Upper lobe of left lung (tissue), 6 donors: Measurements from ENCODE around the gene TTC34. TPM values are rescaled to one million over a fixed set of nuclear protein-coding genes. Genes with fewer than 3 reads are reported as not detected.
A peak's percentile ranks its signal among the peaks of the same experiment; 100 is the strongest.
"Not testable (repeated sequence)": the region's sequence is repeated elsewhere in the genome, so short reads cannot be mapped to it uniquely, and the experiment has no call there.

Source experiments
- ATAC-seq, 2 donors: fragments of 200-7000 bp; cut with Tn5 transposase; one replicate each; pipeline ENCODE4 v1.9.1; 2022; ENCODE audit warnings: mild to moderate bottlenecking in 2 of 2, moderate library complexity in 2 of 2; ENCODE audit not compliant: low FRiP score in 2 of 2
- DNase-seq, 2 donors: peaks; one replicate each; pipeline ENCODE4 v3.0.0-alpha.2; 2019 to 2020
- H3K27ac ChIP-seq, 4 donors: fragments of 200-600 bp; sonication (generic); one replicate each; pipeline ENCODE4 v1.5.1; 2016 to 2019
- H3K27me3 ChIP-seq, 4 donors: fragments of 200-600 bp; sonication (generic); one replicate each; pipeline ENCODE4 v1.5.1; 2017 to 2019
- H3K36me3 ChIP-seq, 4 donors: fragments of 200-600 bp; sonication (generic); one replicate each; pipeline ENCODE4 v1.5.1; 2016 to 2019
- H3K4me1 ChIP-seq, 4 donors: fragments of 200-600 bp; sonication (generic); one replicate each; pipeline ENCODE4 v1.5.1; 2018 to 2019
- H3K4me3 ChIP-seq, 4 donors: fragments of 200-600 bp; sonication (generic); one replicate each; pipeline ENCODE4 v1.5.1; 2017 to 2019; ENCODE audit warnings: mild to moderate bottlenecking in 2 of 4, moderate library complexity in 1 of 4
- H3K9me3 ChIP-seq, 4 donors: fragments of 200-600 bp; sonication (generic); one replicate each; pipeline ENCODE4 v1.5.1; 2018 to 2019
- CTCF ChIP-seq, 6 experiments: fragments of 450-650 bp in 4 of 6; fragments of 200-600 bp in 2 of 6; sonication (generic) in 2 of 6; IDR thresholded peaks; one replicate each; pipeline ENCODE4 v1.5.1; 2016 to 2019; ENCODE audit warnings: antibody characterized with exemption in 6 of 6
- EP300 ChIP-seq, 4 donors: sonication (generic); formaldehyde crosslinking; IDR thresholded peaks; one replicate each; pipeline ENCODE4 v1.5.1; 2017; ENCODE audit warnings: antibody characterized with exemption in 4 of 4, control low read depth in 2 of 4
- POLR2A ChIP-seq, 4 donors: fragments of 450-650 bp; IDR thresholded peaks; one replicate each; pipeline ENCODE4 v1.5.1; 2016 to 2017; ENCODE audit warnings: antibody characterized with exemption in 4 of 4, mild to moderate bottlenecking in 2 of 4
- POLR2AphosphoS5 ChIP-seq, 2 donors: sonication (generic); formaldehyde crosslinking; IDR thresholded peaks; one replicate each; pipeline ENCODE4 v1.5.1; 2017; ENCODE audit warnings: antibody characterized with exemption in 2 of 2
- WGBS, 2 donors: methylation state at CpG; one replicate each; pipeline ENCODE4 v1.1.5; 2017 to 2018; 5-methylcytosine and 5-hydroxymethylcytosine counted together
- total RNA-seq, 6 donors: library from RNA; depleted of rRNA in 4 of 6; stranded (reverse); fragments of >200 nt in 4 of 6; gene quantifications; one replicate each; pipeline versions ENCODE4 v1.1.0 to v1.2.1, GENCODE V29; 2016 to 2021
- donor health status: DM: no; HTN: no; CAD: no; lungs with moderate emphysema.
- donor health status: DM: no; HTN: yes; CAD: no; lungs with severe emphysema.

Gene TTC34
- total RNA-seq, 6 donors from 2014 or later = 0.76 to 4.2 (median 2.1) TPM

DNA sequence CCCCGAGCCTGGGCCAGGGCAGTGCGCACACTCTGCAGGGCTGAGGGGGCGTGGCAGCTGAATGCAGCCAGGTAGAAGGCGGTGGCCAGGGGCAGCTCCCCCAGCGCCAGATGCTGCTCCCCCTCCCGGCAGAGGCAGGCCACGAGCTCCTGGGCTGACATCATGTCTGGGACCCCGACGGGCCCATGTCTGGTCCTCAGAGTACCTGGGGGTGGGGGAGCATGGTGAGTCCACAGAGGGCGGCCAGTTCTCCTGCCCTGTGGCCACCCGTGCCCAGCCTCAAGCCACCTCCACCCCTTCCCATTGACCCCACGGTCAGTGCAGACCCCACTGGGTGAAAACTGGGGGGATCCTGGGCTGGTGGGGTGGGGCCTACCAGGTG, 838 bp downstream of the TTC34 start:
- no peak overlapping the region for H3K27ac ChIP-seq
- H3K27me3 ChIP-seq = no peaks in the 10 kb centered on the region
- no peak for DNase-seq
- TF ChIP-seq POLR2A (IDR thresholded peaks at IDR 0.05) = no peak
- no peaks in the 10 kb centered on the region for H3K36me3 ChIP-seq
- 69% methylated on average over 7 of the region's 12 CpGs; no CpG with 5 or more reads in 1 of the 2 donors for WGBS, 2 donors
- ATAC-seq = no peak
- H3K4me3 ChIP-seq = no peak overlapping the region
- peaks cover 0 to under 1% (median 0%) of the 10 kb centered on the region in 4 donors for H3K9me3 ChIP-seq
- H3K4me1 ChIP-seq = peaks cover 0 to 6% (median 0%) of the 10 kb centered on the region in 4 donors

DNA sequence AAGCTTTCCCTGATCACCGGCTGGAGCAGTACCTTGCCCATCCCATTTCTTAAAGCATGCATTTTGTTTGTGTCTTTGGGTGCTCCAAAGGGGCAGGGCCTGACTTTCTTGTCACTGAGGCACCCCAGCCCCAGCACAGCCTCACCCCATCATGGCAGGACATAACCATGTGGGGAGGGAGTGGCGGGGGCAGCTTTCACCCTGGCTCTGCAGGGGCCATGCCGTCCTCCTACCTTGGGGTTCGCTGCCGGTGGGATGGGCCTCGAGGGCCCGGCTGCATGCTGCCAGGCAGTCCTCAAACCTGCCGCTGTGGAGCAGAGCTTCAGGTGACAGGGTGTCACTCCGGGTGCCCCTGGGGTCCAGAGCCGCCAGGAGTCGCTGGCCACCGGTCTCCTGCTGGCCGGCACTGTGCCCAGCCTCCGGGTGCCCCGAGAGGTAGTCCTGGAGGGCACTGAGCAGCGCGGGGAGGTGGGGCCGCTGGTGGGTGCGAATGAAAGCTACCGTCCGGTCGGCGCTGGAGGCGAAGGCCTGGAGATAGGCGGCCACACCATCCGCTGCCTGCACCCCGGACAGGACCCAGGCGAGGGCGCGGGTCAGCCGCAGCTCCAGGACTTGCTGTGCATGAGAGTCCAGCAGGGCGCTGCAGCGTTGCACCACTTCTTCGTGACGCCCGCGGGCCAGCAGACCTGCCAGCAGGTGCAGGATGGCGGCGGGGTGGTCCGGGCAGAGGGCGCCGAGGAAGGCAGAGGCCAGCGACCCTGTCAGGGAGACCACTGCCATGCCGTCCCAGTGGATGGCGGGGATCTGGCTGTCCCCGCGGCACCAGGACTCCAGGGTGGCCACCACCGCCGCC, 1.5 kb downstream of the TTC34 start:
- peaks cover 0 to 6% (median 0%) of the 10 kb centered on the region in 4 donors for H3K4me1 ChIP-seq
- no peak overlapping the region for H3K4me3 ChIP-seq
- TF ChIP-seq EP300 (IDR thresholded peaks at IDR 0.05) (no peak), CTCF (IDR thresholded peaks at IDR 0.05) (no peak), POLR2AphosphoS5 (IDR thresholded peaks at IDR 0.05) (no peak), POLR2A (IDR thresholded peaks at IDR 0.05) (no peak)
- no peaks in the 10 kb centered on the region for H3K27me3 ChIP-seq
- no peak overlapping the region for H3K27ac ChIP-seq
- H3K9me3 ChIP-seq = peaks cover 0 to 5% (median 3%) of the 10 kb centered on the region in 4 donors
- 79 to 86% methylated on average over 24 to 30 of the region's 49 CpGs for WGBS, 2 donors
- no peak for ATAC-seq
- DNase-seq = peak in 1 of 2 donors; percentile 85
- H3K36me3 ChIP-seq = no peaks in the 10 kb centered on the region

- not testable (repeated sequence) for H3K27me3 ChIP-seq, H3K36me3 ChIP-seq, H3K4me3 ChIP-seq, H3K27ac ChIP-seq, ATAC-seq, H3K4me1 ChIP-seq
- peak in 1 of 2 donors; percentile 38 for DNase-seq
- WGBS, 2 donors = 99 to 100% methylated on average over 3 to 7 of the region's 7 CpGs
- peaks cover 10 to 16% (median 13%) of the 10 kb centered on the region in 4 donors for H3K9me3 ChIP-seq
These were observed 2.5 kb downstream of the TTC34 start for GRCh38 chr1:2798958-2799357.

GRCh38 chr1:2797741-2798016, 3.8 kb downstream of the TTC34 start:
- Histone ChIP-seq H3K4me1 (peaks cover 0 to 6% (median 0%) of the 10 kb centered on the region in 4 donors), H3K4me3 (no peak overlapping the region), H3K27ac (no peak overlapping the region), H3K36me3 (no peaks in the 10 kb centered on the region), H3K27me3 (no peaks in the 10 kb centered on the region), H3K9me3 (peaks cover 13 to 29% (median 17%) of the 10 kb centered on the region in 4 donors)
- no peak for TF ChIP-seq POLR2A (IDR thresholded peaks at IDR 0.05)
- TF ChIP-seq POLR2AphosphoS5 (IDR thresholded peaks at IDR 0.05) = no peak
- DNase-seq (no peak), ATAC-seq (no peak)
- WGBS, 2 donors = 59 to 65% methylated on average over 6 of the region's 6 CpGs

DNA sequence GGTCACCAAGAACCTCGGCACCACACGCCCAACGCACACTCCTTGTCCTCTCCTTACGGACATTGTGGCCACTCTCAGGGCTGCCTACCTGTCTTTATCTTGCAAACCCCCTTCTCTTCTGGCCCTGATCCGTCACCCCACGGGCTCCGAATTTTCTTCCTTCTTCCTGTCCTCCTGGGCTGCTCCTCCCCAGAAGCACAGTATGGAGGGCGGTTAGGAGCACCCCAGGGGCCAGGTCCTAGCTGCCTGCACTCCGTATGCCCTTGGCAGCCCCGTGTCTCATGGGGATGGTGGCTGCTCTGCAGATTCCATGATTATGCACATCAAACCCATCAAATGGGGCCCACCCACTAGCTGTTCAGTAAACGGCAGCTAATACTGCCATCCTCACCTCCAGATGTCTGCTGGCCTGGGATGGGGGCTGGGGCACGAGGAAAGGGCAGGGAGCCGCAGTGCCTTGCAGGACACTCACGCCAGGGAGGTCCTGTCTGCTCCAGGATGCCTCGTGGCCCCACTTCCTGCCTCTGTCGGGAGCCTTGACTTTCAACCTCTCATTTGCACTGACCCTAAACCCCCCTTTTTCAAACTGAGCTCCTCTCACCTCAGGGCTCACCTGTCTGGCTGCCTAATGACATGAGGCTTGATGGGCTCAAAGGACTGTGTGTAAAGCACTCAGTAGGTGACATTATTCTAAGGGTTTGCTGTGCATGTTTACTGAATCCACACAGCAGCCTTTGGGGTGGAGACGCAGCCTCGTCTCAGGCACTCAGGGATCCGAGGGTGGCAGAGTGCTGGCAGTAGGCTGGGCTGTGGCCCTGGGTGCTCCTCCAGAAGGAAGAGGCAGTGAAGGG, 4.4 kb downstream of the TTC34 start:
- Histone ChIP-seq H3K4me3 (no peak overlapping the region), H3K9me3 (peaks cover 14 to 34% (median 22%) of the 10 kb centered on the region in 4 donors), H3K36me3 (no peaks in the 10 kb centered on the region), H3K4me1 (peaks cover 0 to 6% (median 0%) of the 10 kb centered on the region in 4 donors), H3K27me3 (no peaks in the 10 kb centered on the region), H3K27ac (no peak overlapping the region)
- TF ChIP-seq CTCF (IDR thresholded peaks at IDR 0.05) = no peak
- no peak for TF ChIP-seq POLR2AphosphoS5 (IDR thresholded peaks at IDR 0.05)
- TF ChIP-seq EP300 (IDR thresholded peaks at IDR 0.05) = no peak
- TF ChIP-seq POLR2A (IDR thresholded peaks at IDR 0.05) = no peak
- ATAC-seq (no peak), DNase-seq (peak in 1 of 2 donors; percentile 29)
- 54 to 55% methylated on average over 13 to 19 of the region's 19 CpGs for WGBS, 2 donors

GRCh38 chr1:2795926-2796325, 5.6 kb downstream of the TTC34 start:
- 84 to 98% methylated on average over 5 to 6 of the region's 6 CpGs for WGBS, 2 donors
- H3K27me3 ChIP-seq = no peaks in the 10 kb centered on the region

More at GRCh38 chr1:2795926-2796325, 5.6 kb downstream of the TTC34 start:
- H3K4me1 ChIP-seq = no peaks in the 10 kb centered on the region
- no peak overlapping the region for H3K27ac ChIP-seq
- no peak for TF ChIP-seq EP300 (IDR thresholded peaks at IDR 0.05)
- ATAC-seq = no peak
- no peaks in the 10 kb centered on the region for H3K36me3 ChIP-seq
- DNase-seq = no peak
- no peak overlapping the region for H3K4me3 ChIP-seq
- peaks cover 14 to 42% (median 23%) of the 10 kb centered on the region in 4 donors for H3K9me3 ChIP-seq
